ENCODE results near the gene LSM6. TPM values are rescaled to one million over a fixed set of nuclear protein-coding genes. Genes with fewer than 3 reads are reported as not detected.

Gene LSM6
- total RNA-seq, 1 experiment from 2014 or later = 76.3 TPM

DNA sequence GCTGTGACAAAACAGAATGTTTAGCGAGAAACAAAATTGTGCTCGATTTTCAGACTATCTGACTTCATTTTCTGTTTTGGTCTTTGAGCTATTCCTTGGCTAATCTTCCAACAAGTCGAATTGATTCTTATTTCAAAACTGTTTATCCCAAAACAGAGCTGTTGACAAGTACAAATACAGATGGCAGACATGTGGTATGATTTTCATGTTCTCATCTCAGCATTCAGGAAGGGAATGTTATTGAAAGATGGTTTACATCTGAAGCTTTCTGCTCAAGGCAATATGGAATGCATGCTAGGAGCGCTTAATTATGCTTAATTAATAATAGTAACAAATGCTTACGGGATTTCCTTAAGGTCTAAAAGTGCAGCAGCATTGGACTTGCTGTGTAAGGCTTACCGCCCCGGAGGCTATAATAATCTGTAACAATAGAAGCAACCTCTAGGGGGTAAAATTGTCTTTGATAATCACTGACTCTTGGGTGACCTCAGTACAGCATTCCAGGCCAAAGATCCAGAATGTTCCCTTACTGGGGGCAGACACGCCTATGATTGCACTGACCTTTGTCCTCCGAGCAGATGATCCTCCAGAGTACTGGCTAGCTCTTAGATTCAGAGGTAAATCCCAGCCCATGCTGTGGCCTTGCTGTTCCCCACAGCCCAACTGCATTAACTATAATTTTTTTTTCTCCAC lies 16.4 kb downstream of the LSM6 start:
- H3K4me3 ChIP-seq (ENCODE audit: low read length) = no peak overlapping the region
- BruUV-seq (replicated peaks) = no TSS peak
- CTCF ChIA-PET = no interaction called here
- intact Hi-C loops (cut with micrococcal nuclease) = no loop called here
- ATAC-seq = no peak
- no peaks in the 10 kb centered on the region for H4K20me1 ChIP-seq (ENCODE audit: low read length)
- no peak for DNase-seq
- H3K9me2 ChIP-seq (replicated peaks; ENCODE audit: low read length) = no peaks in the 10 kb centered on the region
- POLR2A ChIA-PET (ENCODE audit: unreplicated experiment) = no interaction called here
- H3K9me3 ChIP-seq (ENCODE audit: low read length) = no peaks in the 10 kb centered on the region
- H3K4me1 ChIP-seq (ENCODE audit: insufficient read depth, low read length) = no peaks in the 10 kb centered on the region
- H3K27me3 ChIP-seq (ENCODE audit: low read length) = no peaks in the 10 kb centered on the region
- no peaks in the 10 kb centered on the region for H3F3A ChIP-seq (ENCODE audit: low read length, unreplicated experiment)
- H3K4me2 ChIP-seq (ENCODE audit: low read length) = no peak overlapping the region
- H3K36me3 ChIP-seq (ENCODE audit: low read depth, low read length) = peaks cover 31% of the 10 kb centered on the region
- H3K79me2 ChIP-seq (ENCODE audit: low read length) = no peaks in the 10 kb centered on the region
- TF ChIP-seq EZH2phosphoT487 (IDR thresholded peaks at IDR 0.05; ENCODE audit: borderline replicate concordance, low read length) = no peak
- TF ChIP-seq, protein P1, sequence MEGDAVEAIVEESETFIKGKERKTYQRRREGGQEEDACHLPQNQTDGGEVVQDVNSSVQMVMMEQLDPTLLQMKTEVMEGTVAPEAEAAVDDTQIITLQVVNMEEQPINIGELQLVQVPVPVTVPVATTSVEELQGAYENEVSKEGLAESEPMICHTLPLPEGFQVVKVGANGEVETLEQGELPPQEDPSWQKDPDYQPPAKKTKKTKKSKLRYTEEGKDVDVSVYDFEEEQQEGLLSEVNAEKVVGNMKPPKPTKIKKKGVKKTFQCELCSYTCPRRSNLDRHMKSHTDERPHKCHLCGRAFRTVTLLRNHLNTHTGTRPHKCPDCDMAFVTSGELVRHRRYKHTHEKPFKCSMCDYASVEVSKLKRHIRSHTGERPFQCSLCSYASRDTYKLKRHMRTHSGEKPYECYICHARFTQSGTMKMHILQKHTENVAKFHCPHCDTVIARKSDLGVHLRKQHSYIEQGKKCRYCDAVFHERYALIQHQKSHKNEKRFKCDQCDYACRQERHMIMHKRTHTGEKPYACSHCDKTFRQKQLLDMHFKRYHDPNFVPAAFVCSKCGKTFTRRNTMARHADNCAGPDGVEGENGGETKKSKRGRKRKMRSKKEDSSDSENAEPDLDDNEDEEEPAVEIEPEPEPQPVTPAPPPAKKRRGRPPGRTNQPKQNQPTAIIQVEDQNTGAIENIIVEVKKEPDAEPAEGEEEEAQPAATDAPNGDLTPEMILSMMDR (conservative IDR thresholded peaks at IDR 0.05; ENCODE audit: low read depth, low read length) = peak; percentile 34; the same call in 1 of the 2 replicates
- no peak overlapping the region for H3K9ac ChIP-seq (ENCODE audit: low read length)
- H3K27ac ChIP-seq (ENCODE audit: low read length) = no peak overlapping the region
- no peak overlapping the region for H2AFZ ChIP-seq (ENCODE audit: low read length)

DNA sequence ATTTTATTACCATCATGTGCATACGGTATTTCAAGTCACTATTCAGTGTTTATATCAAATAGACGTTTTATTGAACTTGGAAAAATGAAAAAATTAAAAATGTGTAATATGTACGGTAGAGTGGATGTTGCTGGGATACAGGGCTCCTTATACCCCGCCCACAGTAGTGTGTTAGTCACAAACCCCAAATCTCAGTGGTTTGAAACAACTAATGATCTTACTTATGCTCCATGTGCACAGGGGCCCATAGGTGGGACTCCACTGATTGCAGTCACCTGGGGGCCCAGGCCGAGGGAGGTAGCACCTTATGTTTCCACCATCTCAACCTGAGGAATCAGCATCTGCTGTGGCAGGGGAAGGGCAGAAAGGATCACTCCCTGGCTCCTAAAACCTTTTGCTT lies 18.1 kb downstream of the LSM6 start:
- H3K9me3 ChIP-seq (ENCODE audit: low read length) = no peaks in the 10 kb centered on the region
- ChIA-PET POLR2A (ENCODE audit: unreplicated experiment) (no interaction called here), CTCF (no interaction called here)
- H3K4me2 ChIP-seq (ENCODE audit: low read length) = no peak overlapping the region
- H3K36me3 ChIP-seq (ENCODE audit: low read depth, low read length) = peaks cover 18% of the 10 kb centered on the region
- TF ChIP-seq EZH2phosphoT487 (IDR thresholded peaks at IDR 0.05; ENCODE audit: borderline replicate concordance, low read length) (no peak), EZH2 (IDR thresholded peaks at IDR 0.05; ENCODE audit: low read length, unreplicated experiment) (no peak)
- TF ChIP-seq, protein P1 (conservative IDR thresholded peaks at IDR 0.05; ENCODE audit: low read depth, low read length) = no peak
- no peak overlapping the region for H2AFZ ChIP-seq (ENCODE audit: low read length)
- H3K27me3 ChIP-seq (ENCODE audit: low read length) = no peaks in the 10 kb centered on the region
- no peak overlapping the region for H3K4me3 ChIP-seq (ENCODE audit: low read length)
- no peaks in the 10 kb centered on the region for H3K79me2 ChIP-seq (ENCODE audit: low read length)
- no peak for ATAC-seq
- H3K27ac ChIP-seq (ENCODE audit: low read length) = no peak overlapping the region
- H3K4me1 ChIP-seq (ENCODE audit: insufficient read depth, low read length) = no peaks in the 10 kb centered on the region
- no TSS peak for BruUV-seq (replicated peaks)
- no peak overlapping the region for H3K9ac ChIP-seq (ENCODE audit: low read length)
- intact Hi-C loops (cut with micrococcal nuclease) = no loop called here
- no peaks in the 10 kb centered on the region for H3K9me2 ChIP-seq (replicated peaks; ENCODE audit: low read length)
- DNase-seq = no peak
- H3F3A ChIP-seq (ENCODE audit: low read length, unreplicated experiment) = no peaks in the 10 kb centered on the region
- no peaks in the 10 kb centered on the region for H4K20me1 ChIP-seq (ENCODE audit: low read length)

DNA sequence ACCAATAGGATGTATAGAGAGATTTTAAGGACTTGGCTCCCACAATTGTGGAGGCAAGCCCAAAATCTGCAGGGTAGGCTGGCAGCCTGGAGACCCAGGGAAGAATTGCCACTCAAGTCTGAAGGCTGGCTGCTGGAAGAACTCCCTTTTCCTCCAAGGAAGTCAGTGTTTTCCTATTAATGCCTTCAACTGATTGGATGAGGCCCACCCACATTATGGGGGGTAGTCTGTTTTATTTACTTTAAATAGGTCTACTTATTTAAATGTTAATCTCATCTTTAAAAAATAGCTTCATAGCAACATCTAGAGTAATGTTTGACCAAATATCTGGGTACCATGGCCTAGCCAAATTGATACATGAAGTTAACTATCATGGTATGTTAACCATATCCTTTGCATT lies 18.7 kb downstream of the LSM6 start:
- Histone ChIP-seq H3K27me3 (ENCODE audit: low read length) (no peaks in the 10 kb centered on the region), H3K4me1 (ENCODE audit: insufficient read depth, low read length) (no peaks in the 10 kb centered on the region), H3K79me2 (ENCODE audit: low read length) (no peaks in the 10 kb centered on the region), H3K27ac (ENCODE audit: low read length) (no peak overlapping the region), H3K9ac (ENCODE audit: low read length) (no peak overlapping the region), H3K36me3 (ENCODE audit: low read depth, low read length) (peaks cover 16% of the 10 kb centered on the region), H4K20me1 (ENCODE audit: low read length) (no peaks in the 10 kb centered on the region), H2AFZ (ENCODE audit: low read length) (no peak overlapping the region), H3K4me2 (ENCODE audit: low read length) (no peak overlapping the region), H3K9me3 (ENCODE audit: low read length) (no peaks in the 10 kb centered on the region), H3K9me2 (replicated peaks; ENCODE audit: low read length) (no peaks in the 10 kb centered on the region), H3K4me3 (ENCODE audit: low read length) (no peak overlapping the region), H3F3A (ENCODE audit: low read length, unreplicated experiment) (no peaks in the 10 kb centered on the region)
- CTCF ChIA-PET = no interaction called here
- intact Hi-C loops (cut with micrococcal nuclease) = no loop called here
- TF ChIP-seq, protein P1 (conservative IDR thresholded peaks at IDR 0.05; ENCODE audit: low read depth, low read length) = no peak
- TF ChIP-seq EZH2 (IDR thresholded peaks at IDR 0.05; ENCODE audit: low read length, unreplicated experiment) = no peak
- TF ChIP-seq EZH2phosphoT487 (IDR thresholded peaks at IDR 0.05; ENCODE audit: borderline replicate concordance, low read length) = no peak
- no TSS peak for BruUV-seq (replicated peaks)
- POLR2A ChIA-PET (ENCODE audit: unreplicated experiment) = no interaction called here
- no peak for ATAC-seq
- DNase-seq = no peak
